Left colon (tissue), 2 donors: ENCODE data around the gene JAG2. TPM values are rescaled to one million over a fixed set of nuclear protein-coding genes. Genes with fewer than 3 reads are reported as not detected.
"Not testable (repeated sequence)": the region's sequence is repeated elsewhere in the genome, so short reads cannot be mapped to it uniquely, and the experiment has no call there.

ENCODE experiments used
- ATAC-seq: fragments of 200-7000 bp; cut with Tn5 transposase; one replicate; pipeline ENCODE4 v1.9.1; 2020; ENCODE audit warnings: mild to moderate bottlenecking, moderate library complexity
- DNase-seq, 2 donors: peaks; one replicate each; pipeline ENCODE4 v3.0.0-alpha.2; 2020
- intact Hi-C, 2 donors: fragments of 100-400 bp; cut with DNase I in 1 of 2; cut with micrococcal nuclease in 1 of 2; formaldehyde crosslinking; loops; one replicate each; pipeline versions ENCODE4 v1.11.2 to v1.14.0; 2022; cut with DNase I, micrococcal nuclease
- total RNA-seq, 2 donors: library from RNA; stranded (reverse); fragmentation: NEBNext Ultra II Directional; extraction: Animal tissue kit (Norgen Biotek cat#: 25700); gene quantifications; one replicate each; pipeline ENCODE4 v1.2.1, GENCODE V29; 2021
- donor health status: DM: no; HTN: no; CAD: no.
- donor health status: DM: yes; HTN: yes; CAD: no.

Gene JAG2
- total RNA-seq, 2 donors from 2014 or later = 7.6 to 11.9 TPM

DNA sequence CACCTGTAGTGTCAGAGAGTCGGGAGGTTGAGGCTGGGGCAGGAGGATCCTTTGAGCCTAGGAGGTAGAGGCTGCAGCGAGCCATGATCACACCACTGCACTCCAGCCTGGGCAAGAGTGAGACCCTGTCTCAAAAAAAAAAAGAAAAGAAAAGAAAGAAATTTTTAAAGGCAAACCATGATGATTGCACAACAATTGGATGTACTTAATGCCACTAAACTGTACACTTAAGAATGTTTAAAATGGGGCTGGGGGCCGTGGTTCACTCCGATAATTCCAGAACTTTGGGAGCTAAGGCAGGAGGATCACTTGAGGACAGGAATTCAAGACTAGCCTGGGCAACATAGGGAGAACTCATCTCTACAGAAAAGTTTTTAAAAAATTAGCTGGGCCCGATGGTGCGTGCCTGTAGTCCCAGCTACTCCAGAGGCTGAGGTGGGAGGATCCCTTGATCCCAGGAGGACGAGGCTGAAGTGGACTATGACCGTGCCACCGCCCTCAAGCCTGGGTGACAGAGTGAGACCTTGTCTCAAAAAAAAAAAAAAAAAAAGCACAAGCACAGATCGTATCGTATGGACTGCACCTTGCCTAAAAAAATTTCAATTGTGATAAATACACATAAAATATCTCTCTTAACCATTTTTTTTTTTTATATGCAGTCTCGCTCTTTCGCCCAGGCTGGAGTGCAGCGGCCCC, 32.7 kb downstream of the JAG2 start:
- peak; percentile 88 for ATAC-seq
- DNase-seq = peak in 1 of 2 donors; percentile 30
- intact Hi-C loops = no loop called here

DNA sequence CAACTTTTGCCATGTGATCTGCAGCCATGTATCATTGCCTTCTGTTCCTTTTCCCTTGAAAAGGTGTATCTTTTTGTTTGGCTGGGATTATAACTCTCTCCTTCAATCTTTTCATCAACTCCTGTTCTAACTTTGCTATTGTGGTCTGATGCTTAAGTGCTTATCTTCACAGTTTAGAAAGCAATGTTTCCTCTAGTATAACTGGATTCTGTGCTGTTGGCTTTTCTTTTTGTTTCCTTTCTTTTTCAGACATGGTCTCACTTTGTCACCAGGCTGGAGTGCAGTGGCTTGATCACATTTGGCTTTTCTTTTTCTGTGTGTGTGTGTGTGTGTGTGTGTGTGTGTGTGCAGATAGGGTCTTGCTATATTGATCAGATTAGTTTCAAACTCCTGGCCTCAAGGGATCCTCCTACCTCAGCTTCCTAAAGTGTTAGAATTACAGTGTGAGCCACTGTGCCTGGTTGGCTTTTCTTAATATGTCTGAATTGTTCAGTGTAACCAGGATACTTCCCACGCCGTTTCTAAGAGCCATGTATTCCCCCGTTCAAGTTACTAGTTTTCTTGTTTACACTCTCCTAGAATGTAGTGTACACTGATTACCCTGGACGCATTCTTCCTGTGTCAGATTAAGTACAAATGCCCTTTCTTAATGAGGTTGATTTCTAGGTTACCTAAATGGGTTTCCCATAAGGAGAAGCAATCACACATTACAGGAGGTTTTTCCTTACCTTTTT, 35.5 kb downstream of the JAG2 start:
- ATAC-seq (no peak), DNase-seq (no peak)
- intact Hi-C loops = no loop called here

DNA sequence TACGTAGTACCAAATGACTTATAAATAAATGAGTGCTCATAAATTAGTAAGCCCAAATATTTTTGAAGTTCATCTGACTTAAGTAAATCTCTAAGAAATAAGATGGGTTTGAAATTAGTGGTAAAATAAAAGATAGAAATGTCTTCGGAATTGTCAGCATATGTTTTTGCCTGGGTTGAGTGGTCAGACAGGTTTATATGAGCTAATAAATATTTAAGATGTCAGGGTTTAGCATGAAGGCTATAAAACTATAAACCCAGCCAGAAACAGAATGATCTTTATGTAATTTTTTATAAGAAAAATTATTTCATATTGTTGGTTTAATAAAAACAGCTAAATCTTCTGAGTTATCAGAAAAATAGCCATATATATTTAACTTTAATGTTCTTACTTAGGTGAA, 37.3 kb downstream of the JAG2 start:
- DNase-seq (no peak), ATAC-seq (no peak)
- intact Hi-C loops = no loop called here

DNA sequence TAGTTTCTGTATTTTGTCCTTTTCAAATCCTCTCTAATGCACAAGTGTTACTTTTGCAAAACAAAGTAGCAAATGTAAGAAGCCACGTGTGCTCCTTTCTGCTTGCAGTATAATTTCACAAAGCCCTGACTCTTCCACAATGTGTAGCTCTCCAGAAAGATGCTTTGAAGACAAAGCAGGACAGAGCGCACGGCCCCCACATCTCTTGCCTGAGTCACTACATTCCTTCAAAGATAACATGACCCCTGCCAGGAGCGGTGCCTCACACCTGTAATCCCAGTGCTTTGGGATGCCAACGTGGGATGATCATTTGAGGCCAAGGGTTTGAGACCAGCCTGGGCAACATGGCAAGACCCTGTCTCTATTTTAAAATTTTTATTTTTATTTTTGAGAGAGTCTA, 40.5 kb downstream of the JAG2 start:
- ATAC-seq (no peak), DNase-seq (no peak)
- intact Hi-C loops = no loop called here

DNA sequence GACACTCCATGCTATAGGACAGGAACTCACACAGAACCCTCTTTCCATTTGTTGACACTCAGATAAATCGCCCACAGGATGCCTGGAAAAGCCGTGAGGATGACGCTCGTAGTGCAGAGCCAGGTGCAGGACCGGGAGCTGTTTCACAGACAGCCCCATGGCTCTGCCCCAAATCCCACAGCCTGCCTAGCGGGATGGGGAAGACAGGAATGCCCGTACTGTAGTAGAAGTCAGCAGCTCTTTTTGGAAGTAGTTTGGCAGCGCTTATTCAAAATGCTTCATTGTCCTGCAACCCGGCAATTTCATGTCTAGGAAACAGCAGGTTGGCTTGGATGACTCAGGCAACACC, 41.6 kb downstream of the JAG2 start:
- no peak for ATAC-seq
- DNase-seq = no peak
- intact Hi-C loops = no loop called here

DNA sequence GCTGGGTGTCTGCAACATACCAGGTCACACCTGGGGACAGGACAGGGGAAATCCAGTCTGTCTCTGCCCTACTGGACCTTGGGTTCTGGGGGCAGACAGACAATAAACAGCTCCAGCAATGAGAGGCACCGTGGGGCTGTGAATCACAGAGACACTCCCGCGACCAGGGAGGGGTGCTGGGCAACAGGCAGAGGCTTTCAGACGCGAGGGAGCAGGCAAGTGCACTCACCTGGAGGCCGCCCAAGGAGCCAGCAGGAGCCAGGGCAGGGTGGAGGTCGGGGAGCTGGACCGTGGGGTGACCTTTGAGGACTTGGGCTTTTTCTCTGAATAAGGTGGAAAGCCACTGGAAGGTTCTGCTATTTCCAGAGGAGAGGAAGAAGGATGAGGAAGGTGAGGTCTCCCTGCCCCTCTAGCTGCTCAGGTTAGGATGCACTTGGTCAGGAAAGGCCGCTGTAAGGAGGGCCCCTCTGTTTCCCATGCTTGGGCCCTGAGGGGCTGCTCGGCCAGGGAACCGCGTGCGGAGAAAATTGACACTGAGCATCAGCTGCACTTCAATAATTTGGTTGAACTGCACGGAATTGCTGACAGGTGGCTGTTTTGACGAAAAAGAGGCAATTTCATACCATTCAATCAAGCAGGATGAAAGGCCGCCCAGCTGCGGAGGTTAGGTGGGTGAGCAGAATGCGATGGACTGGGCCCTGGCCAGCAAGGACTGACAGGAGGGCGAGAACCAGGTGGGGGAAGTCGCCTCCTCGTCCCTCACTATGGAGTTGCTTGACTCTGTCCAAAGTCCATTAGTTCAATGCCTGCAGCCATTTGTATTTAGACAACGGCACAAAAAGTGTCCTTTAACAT, 42.2 kb downstream of the JAG2 start:
- DNase-seq (no peak), ATAC-seq (peak; percentile 48)
- intact Hi-C loops = no loop called here

DNA sequence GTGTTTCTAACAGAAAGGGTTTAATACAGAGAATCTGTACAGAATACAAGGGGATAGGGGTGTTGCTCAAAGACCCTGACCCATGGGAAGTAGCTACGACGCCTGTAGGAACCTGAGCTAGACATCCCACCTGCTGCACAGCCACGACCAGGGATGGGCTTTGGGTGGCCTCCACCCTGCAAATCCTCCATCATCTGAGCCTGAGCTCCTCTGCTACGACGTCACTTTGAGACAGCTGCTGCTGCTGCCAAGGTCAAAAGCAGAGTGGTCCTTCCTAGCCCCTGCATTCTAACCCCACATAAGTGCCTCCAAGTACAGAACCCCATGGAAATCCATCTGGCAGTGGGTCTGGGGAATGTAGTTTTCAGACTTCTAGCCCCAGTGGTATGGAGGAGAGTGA, 43.8 kb downstream of the JAG2 start:
- DNase-seq (no peak), ATAC-seq (no peak)
- intact Hi-C loops = no loop called here

DNA sequence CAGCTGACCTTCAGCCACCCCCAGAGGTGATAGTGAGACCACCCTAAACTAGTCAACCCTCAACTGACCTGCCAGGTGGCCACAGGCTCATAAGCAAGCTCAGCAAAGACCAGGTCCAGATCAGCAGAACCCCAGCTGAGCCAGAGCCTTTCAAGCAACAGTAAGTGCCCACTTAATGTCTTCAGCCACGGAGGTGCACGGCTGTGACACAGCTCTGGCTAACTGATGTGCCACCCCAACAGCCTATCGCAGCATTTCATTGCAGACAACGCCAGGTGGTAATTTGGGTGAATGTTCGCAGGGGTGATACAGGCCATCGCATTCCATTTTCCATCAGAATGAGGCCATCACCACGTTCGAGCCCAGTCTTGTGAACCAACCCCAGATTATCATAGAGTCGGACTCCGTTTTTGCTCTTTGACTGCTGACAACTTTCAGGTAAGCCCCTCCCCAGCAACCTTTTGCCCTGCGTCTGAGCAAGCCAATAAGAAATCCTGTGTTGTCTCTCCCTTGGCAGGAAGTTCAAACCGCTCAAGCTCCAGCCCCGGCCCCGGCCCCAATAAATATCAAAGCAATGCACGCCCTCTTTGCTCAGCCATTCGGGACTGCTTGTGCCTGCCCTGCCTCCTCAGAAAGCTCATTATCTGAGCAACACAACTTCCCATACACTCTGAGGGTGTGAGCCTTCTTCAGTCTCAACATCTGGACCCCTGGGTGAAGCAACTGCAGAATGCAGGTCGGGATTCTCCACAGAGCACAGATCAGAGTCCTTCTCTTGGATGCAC, 44.4 kb downstream of the JAG2 start:
- DNase-seq = peak in 1 of 2 donors; percentile 40
- intact Hi-C loops = no loop called here
- peak; percentile 87 for ATAC-seq

DNA sequence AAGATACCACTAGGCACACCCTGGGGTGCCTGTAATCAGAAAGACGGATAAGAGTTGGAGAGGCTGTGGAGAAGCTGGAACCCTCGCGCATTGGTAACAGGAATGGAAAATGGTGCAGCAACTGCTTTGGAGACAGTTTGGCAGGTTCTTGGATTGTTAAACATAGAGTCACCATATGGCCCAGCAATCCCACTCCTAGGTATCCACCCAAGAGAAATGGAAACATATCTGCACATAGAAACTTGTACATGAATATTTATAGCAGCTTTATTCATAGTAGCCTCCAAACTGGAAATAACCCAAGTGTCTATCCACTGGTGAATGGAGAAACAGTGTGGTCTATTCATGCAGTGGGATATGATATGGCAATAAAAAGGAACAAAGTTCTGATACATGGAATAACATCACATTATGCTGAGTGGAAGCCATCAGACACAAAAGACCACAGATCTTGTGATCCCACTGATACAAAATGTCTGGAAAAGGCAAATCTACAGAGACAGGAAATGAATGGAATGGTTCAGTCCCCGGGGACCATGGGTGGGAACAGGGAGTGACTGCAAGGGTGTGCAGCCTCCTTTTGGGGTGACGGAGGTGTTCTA, 45.4 kb downstream of the JAG2 start:
- intact Hi-C loops = no loop called here
- ATAC-seq = peak; percentile 37
- DNase-seq = no peak

DNA sequence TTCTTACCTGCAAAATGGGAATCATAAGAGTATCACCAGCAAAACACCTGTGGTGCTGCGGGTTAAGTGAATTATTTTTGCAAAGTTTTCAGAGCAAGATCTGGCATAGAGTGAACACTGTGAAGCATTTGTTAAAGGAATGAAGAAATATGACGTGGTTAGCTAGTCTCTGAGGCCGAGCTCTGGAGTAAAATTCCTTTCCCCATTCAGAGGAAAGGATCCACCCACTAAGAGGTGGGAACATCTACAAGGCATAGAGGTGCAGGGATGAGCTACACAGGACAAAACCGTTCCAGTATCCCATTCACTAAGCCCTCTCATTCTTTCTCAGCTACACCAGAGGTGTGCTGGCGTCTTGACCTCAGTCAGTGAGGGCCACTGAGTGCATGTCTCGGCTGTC, 48.5 kb downstream of the JAG2 start:
- intact Hi-C loops = no loop called here
- no peak for ATAC-seq
- DNase-seq = no peak

DNA sequence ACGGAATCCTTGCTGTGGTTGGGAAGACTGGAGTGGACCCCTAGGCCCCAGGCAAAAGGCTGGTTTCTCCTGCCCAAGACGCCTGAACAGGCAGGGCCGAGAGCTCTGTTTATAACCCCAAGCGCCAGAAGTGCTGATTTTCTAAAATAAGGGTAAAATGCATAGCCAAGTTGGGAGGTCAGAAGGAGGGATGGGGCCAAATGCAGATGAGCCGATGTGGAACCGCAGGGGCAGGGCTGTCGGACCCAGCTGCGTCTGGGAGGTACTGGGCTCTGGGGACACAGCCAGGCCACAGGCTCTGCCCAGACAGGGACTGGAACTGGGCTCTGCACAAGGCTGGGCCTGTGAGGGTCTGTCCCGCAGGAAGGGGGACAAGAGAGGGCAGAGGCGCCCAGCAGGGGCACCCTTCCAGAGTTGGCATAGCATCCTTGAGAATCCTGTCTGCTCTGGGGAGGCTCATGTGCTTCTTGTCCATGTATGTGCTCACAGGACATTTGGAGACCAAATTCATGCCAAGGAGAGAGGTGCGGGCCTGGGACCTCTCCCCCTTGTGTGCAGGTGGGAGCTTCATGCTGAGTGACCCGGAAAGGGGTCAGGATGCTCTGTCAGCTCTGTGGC, 49.1 kb downstream of the JAG2 start:
- intact Hi-C loops = no loop called here
- ATAC-seq (no peak), DNase-seq (no peak)

DNA sequence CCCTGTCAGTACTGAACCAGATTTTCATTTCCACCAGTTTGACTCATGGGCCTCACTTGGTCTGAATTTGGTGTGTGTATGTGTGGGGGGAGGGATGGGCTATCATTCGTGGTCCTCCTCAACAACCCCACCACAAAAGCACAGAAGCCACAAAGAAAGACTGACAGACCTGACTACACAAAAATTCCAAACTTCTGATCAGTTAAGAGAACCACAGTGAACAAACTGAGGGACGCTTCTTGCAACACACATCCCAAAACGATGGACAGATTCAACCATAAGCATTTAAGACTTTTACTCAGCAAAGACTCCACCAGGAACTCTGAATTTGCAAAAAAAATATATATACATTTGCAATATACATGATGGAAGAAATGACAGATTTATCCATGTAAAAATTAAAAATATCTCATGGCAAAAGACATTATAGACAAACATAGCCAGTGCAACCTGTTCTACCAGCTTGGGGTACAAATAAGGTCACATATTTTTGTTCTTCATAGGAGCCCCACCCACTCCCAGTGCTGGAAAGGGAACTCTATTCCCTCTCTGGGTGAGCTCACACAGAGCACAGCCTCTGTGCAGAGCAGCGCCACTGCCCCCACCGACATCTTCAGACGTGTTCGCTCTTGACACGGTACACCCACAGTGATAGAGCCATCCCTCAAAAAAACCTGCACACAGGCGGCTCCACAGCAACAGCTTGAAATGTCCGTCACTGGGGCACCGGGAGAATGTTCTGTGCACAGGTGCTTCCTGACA, 49.7 kb downstream of the JAG2 start:
- intact Hi-C loops = no loop called here
- DNase-seq = no peak
- ATAC-seq = peak; percentile 61

DNA sequence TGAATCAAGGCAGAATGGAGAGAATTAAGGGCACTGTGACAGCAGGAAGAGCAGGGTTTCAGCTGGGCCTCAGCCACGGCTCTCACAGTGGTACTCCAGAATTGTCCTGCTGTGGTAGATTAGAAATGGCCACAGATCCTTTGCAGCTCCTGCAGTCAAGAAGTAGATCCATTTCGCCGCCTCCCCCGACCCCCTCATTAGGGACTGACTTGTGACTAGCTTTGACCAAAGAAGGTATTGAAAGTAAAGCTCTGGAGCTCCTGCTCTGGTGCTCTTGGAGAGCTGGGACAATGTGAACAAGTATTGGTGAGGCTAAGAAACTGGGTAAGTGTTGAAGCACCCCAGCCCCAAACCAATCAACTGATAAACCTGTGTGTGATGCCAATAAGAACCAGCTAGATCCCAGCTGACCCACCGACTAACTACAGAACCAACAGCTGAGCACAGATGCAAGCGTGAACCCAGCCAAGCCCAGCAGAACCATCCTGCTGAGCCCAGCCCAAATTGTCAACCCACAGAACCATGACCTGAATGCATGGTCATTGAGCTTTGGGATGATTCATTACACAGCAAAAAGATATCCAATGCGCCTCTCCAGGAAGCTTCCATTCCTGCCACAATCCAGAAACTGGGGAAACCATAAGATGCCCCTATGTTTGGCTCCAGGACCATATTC, 50.7 kb downstream of the JAG2 start:
- ATAC-seq (no peak), DNase-seq (no peak)
- intact Hi-C loops = no loop called here

DNA sequence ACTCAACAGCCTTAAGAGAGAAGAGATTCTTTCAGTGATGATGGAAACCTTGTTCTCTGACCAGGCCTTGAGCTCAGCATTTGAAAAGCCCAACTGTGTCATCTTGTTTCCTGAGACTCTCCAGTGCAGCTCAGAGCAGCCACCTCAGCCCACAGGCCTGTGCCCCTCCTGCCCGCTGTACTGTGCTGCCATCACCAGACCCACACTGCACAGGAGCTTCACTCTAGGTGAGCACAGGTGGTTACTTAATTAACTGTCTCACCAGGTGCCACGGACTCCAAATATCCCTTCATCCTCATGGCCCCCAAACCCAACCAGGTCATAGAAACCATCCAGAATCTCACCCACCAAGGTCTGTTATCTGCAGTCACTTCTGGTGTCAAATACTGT, 51.3 kb downstream of the JAG2 start:
- intact Hi-C loops = no loop called here
- ATAC-seq (no peak), DNase-seq (no peak)

DNA sequence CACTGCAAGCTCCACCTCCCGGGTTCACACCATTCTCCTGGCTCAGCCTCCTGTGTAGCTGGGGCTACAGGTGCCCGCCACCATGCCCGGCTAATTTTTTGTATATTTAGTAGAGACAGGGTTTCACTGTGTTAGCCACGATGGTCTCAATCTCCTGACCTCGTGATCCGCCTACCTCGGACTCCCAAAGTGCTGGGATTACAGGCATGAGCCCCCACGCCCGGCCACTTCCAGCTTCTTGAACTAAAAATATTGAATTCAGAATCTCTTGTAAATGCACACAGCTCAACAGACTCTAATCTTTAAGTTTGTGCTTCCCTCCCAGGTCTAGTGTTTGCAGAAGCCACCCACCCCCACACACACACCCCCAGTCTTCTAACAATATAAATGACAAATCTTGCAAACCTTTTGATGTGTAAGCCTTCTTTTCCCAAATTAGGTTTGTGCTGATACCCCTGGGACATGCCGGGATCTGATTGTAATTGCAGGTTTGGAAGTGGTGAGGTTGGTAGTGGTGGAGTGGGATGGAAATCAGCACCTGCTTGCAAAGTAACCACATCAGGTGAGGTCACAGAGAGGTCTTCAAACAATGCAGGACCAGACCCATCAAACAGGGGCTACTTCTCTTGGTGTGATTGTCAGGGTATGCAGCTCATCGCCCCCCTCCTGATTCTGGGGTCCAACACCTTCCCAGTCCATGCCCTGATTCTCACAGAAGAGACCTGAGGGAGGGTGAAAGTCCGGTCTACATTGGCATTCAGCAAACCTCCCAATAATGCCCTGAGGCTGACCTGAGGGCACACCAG, 51.9 kb downstream of the JAG2 start:
- no peak for DNase-seq
- intact Hi-C loops = no loop called here
- no peak for ATAC-seq

DNA sequence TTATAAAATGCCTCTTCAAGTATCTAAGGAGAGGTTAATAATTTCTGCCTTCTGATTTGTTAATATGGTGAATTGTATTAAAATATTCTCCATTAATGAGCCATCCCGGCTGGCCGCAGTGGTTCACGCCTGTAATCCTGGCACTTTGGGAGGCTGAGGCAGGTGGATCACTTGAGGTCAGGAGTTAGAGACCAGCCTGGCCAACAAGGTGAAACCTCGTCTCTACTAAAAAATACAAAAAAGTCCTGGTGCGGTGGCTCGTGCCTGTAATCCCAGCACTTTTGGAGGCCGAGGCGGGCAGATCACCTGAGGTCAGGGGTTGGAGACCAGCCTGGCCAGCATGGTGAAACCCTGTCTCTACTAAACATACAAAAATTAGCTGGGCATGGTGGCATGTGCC, 59.3 kb downstream of the JAG2 start:
- DNase-seq, ATAC-seq, intact Hi-C loops: not testable (repeated sequence)
